ENCODE measurements around the gene WRAP73. TPM values are rescaled to one million over a fixed set of nuclear protein-coding genes. Genes with fewer than 3 reads are reported as not detected.

The WRAP73 gene
- total RNA-seq, 1 donor from 2014 or later: 15.5 TPM

DNA sequence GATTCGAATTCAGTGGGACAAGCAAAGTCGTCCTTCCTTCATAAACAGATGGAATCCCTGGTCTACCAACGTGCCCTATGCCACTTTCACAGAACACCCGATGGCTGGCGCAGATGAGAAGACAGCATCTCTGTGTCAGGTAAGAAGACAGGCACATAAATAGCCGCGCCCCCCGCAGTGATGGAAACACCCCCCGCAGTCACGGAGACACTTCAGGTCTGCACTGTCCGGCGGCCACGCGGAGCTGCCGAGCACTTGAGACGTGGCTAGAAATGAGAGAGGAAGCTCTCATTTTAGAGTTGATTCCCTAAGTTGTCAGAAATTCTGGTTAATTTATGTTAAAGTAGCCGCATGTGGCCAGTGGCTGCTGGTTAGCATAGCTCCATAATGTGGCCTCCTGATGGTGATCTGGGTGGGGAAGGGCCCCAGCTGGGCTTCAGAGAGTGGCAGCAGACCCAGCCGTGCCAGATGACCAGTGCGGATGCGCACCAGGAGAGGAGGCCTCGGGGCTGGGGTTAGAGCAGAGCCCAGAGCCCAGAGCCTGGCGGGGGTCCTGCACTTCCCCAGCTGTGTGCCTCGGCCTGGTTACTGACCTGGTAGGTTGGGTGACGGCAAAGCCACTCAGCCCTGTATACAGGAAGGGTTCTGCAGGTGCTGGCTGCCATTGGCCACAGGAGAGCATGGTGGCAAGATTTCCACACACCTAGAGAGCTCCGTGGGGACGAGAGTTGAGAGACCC is 22.2 kb downstream of the WRAP73 start:
- H3K4me1 Mint-ChIP-seq (ENCODE audit: low read depth): peaks cover 24% of the 10 kb centered on the region
- no peaks in the 10 kb centered on the region for H3K9me3 Mint-ChIP-seq (ENCODE audit: low read depth)
- peak; percentile 84 for DNase-seq (ENCODE audit: low spot score)
- H3K27me3 Mint-ChIP-seq (ENCODE audit: low read depth): no peaks in the 10 kb centered on the region
- no peak overlapping the region for H3K4me3 Mint-ChIP-seq (ENCODE audit: unreplicated experiment)
- H3K36me3 Mint-ChIP-seq (ENCODE audit: low read depth): peaks cover 9% of the 10 kb centered on the region
- no peak overlapping the region for H3K27ac Mint-ChIP-seq (ENCODE audit: unreplicated experiment)
- TF ChIP-seq, protein P1, sequence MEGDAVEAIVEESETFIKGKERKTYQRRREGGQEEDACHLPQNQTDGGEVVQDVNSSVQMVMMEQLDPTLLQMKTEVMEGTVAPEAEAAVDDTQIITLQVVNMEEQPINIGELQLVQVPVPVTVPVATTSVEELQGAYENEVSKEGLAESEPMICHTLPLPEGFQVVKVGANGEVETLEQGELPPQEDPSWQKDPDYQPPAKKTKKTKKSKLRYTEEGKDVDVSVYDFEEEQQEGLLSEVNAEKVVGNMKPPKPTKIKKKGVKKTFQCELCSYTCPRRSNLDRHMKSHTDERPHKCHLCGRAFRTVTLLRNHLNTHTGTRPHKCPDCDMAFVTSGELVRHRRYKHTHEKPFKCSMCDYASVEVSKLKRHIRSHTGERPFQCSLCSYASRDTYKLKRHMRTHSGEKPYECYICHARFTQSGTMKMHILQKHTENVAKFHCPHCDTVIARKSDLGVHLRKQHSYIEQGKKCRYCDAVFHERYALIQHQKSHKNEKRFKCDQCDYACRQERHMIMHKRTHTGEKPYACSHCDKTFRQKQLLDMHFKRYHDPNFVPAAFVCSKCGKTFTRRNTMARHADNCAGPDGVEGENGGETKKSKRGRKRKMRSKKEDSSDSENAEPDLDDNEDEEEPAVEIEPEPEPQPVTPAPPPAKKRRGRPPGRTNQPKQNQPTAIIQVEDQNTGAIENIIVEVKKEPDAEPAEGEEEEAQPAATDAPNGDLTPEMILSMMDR (IDR thresholded peaks at IDR 0.05): no peak

DNA sequence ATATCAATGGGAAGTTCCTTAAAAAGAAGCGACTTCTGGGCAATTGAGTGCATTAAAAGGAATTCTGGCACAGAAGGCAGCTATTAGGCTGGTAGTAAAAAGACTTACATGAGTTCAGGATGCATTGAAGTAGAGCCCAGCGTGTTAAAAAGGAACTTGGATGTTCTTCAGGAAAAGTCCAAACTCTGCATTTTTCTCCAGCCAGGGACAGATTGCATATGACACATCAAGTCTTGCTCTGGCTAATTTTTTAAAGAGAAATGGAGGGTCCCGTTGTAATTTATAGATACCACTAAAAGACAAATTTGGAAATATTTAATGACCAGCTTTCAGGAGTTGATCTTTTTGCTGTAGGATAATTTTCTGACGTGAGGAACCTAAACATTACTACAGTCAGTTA is 23.9 kb downstream of the WRAP73 start:
- peaks cover 9% of the 10 kb centered on the region for H3K36me3 Mint-ChIP-seq (ENCODE audit: low read depth)
- H3K4me1 Mint-ChIP-seq (ENCODE audit: low read depth): peaks cover 29% of the 10 kb centered on the region
- TF ChIP-seq, protein P1 (IDR thresholded peaks at IDR 0.05): no peak
- H3K27me3 Mint-ChIP-seq (ENCODE audit: low read depth): no peaks in the 10 kb centered on the region
- H3K9me3 Mint-ChIP-seq (ENCODE audit: low read depth): no peaks in the 10 kb centered on the region
- no peak for DNase-seq (ENCODE audit: low spot score)
- no peak overlapping the region for H3K27ac Mint-ChIP-seq (ENCODE audit: unreplicated experiment)
- peak overlapping the region; percentile 69 for H3K4me3 Mint-ChIP-seq (ENCODE audit: unreplicated experiment)

DNA sequence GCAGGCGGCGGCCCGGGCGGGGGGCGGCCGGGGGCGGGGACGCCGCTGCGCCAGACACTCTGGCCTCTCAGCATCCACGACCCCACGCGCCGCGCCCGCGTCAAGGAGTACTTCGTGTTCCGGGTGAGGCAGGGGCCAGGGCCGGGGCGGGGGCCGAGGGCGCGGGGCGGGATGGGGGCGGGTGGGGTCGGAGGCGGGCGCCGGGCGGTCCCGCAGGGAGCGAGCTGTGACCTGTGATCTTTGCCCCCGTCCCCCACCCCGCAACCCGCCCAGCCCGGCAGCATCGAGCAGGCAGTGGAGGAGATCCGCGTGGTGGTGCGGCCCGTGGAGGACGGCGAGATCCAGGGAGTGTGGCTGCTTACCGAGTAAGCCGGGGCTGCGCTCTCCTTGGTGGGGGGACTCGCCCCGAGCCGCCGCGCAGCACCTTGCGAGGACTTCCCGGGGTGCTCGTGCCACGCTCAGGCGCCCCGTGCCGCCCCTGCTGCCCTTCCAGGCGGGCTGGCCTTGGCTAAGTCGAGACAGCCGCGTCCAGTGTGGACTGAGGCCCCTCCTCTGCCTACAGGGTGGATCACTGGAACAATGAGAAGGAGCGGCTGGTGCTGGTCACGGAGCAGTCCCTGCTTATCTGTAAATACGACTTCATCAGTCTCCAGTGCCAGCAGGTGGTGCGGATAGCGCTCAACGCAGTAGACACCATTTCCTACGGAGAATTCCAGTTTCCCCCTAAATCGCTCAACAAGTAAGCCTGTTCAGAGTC is 24.6 kb downstream of the WRAP73 start:
- Mint-ChIP-seq H3K4me1 (ENCODE audit: low read depth) (peaks cover 33% of the 10 kb centered on the region), H3K27ac (ENCODE audit: unreplicated experiment) (no peak overlapping the region), H3K36me3 (ENCODE audit: low read depth) (peaks cover 9% of the 10 kb centered on the region), H3K27me3 (ENCODE audit: low read depth) (no peaks in the 10 kb centered on the region), H3K4me3 (ENCODE audit: unreplicated experiment) (peak overlapping the region; percentile 92), H3K9me3 (ENCODE audit: low read depth) (no peaks in the 10 kb centered on the region)
- peak; percentile 79 for DNase-seq (ENCODE audit: low spot score)
- TF ChIP-seq, protein P1 (IDR thresholded peaks at IDR 0.05): no peak

DNA sequence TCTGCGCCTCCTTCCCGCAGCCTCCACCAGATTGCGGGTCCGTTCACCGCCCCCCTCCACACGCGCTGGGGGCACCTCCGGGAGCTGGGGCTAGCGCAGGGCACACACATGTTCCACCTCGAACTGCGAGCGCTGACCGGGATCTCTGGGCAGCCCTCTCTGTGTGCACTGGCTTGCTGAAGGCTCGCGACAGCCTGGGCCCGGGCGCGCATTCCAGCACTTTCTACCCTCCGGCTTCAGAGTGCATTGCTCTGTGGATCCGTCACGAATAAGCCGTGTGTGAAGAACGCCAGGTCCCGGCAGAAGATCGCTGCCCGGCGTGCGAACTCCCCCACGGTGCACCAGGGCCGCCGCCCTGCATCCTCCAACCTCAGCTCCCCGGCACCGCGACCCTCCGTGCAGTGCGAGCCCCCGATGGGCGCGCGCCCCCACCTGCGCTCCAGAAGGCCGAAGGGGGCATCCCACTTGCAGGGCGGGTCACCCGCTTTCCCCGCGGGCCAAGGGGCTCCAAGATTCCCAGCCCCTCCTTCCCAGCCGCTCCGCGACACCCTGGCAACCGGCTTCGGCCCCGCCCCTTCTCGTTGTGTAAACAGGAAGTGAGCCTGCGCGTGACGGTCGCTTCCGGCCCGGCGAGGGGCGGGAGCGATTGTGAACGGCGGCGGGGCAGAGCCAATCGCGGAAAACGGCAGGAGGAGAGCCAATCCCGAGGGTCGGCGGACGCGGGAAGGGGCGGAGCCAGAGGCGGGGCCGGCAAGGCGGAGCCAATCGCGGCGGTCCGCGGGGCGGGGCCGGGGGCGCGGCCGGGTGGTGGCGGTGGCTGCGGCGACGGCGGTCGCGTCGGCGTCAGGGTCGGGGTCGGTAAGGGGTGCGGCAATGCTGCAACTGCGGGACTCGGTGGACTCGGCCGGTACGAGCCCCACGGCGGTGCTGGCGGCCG is 25.4 kb downstream of the WRAP73 start, which contains the start of gene TPRG1L:
TPRG1L (plus strand) TSS at position 816 of the 937 bp plus-strand sequence; CDS start at position 874, 58 bp downstream.
- H3K4me3 Mint-ChIP-seq (ENCODE audit: unreplicated experiment): peak within 1 kb of the TSS; percentile 92
- peak within 1 kb of the TSS; percentile 92 for H3K27ac Mint-ChIP-seq (ENCODE audit: unreplicated experiment)
- DNase-seq (ENCODE audit: low spot score): peak; percentile 99
- TF ChIP-seq, protein P1 (IDR thresholded peaks at IDR 0.05): peak; percentile 9
- H3K36me3 Mint-ChIP-seq (ENCODE audit: low read depth): peaks cover 9% of the 10 kb centered on the region
- H3K9me3 Mint-ChIP-seq (ENCODE audit: low read depth): no peaks in the 10 kb centered on the region
- H3K27me3 Mint-ChIP-seq (ENCODE audit: low read depth): peaks cover 2% of the 10 kb centered on the region
- H3K4me1 Mint-ChIP-seq (ENCODE audit: low read depth): peaks cover 33% of the 10 kb centered on the region
